Fibroblast of skin of right quadriceps (primary cell): Measurements from ENCODE around the gene HS1BP3.

Experiments used
- DNase-seq: peaks from one replicate; pipeline ENCODE4 v3.0.0-alpha.2; 2013

The HS1BP3 gene

DNA sequence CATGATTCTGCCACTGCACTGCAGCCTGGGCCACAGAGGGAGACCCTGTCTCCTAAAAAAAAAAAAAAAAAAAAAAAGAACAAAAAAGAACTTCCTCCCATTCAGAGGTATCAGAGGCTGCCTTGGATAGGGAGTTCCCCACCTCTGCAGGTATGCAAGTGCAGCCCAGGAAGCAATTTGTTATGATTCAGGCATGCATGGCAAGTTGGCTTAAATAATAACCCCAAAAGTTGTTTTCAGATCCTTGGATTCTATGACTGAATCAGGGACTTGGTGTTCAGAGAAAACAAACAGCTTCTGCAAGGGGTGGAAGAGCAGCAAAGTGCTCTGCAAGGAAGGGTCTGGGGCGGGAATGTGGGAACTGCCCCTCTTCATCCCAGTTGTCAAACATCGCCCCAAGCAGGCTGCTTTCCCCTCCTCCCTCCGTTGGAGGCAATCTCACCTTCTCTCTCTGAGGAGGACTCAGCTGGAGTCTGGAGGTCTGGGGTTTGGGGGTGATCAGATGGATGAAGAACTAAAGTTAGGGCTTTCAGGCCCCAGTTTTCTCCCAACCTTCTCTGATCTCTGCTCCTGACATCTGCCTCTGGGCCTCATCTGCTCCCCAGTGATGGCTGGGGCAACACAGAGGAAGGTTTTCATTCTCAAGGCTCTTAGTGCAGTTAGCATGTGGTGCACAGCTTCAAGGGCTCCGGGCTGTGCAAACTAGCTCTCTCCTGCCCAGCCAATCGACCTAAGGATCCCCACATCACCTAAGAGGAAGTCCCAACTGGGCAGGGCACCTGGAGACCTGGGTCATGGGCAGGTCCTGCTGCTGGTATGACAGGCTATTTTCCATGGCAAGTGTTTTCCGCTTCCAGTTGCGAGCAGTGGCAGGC, 12.5 kb upstream of the HS1BP3 start:
- DNase-seq = no peak

DNA sequence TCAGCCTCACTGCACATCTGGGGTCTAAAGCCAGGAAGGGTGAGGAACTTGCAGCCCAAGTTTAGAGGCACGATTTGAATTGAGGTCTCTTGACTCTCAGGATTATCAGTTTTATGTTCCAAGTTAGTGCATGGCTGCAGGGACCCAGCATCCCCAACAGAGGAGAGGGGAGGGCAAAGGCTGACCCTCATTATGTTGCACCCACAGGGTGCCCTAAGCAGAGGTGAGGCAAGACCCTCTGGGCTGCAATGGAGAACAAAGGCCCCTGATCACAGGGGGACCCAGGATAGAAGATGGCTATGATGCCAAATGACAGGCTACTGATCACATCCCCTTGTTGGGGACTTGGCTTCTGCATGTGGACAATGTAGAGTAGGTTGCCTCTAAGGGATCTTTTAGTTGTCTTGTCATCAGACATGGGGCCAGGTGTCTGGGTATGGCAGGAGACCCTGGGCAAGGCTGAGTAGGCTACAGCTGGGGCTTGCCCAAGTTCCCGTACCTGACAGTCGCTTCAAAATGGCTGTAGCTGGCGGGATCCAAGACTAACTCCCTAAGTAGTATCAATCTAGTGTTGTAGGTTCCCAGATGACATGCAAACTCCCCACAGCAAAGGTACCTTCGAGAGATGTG, 11.5 kb upstream of the HS1BP3 start:
- DNase-seq = no peak

DNA sequence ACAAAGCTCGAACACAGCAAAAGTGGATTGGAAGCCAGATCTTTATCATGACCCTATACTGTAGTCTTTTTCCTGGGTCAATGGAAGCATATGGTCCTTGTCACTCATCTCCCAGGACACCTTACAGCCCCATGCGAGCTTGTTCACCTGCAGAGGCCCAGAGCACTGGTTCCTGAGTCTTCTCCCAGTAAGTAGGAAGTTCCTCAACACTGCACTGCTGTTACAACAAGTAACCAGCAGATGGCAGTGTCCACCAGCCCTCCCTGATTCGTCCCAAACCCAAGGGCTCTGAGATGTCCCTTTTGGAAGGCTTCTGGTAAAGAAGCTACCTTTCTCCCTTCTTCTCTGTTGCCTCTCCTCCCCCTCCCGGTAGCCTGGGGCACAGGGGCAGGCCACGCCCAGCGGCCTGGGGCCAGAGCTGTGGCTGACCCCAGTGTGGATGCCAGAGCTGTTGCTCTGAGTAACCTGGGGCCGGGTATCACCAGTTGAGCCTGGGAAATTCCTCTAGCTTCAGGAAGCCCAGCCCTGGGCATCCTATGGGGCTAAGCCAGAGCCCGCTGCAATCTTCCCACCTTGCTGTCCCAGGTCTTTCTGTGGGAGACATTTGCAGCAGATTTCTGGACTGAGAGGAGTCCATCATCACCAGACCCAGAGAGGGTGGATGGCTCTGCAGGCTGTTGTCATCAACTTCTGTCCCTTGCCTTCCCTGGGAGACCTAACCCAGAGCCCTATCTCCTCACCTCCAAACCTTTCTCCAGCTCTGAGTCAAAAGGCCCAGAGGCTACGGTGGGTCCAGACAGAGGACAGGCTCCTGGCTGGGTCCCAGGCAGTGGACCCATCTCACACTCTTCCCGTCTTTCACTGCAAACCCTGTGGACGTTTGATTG, 10.8 kb upstream of the HS1BP3 start:
- DNase-seq = peak; percentile 61

DNA sequence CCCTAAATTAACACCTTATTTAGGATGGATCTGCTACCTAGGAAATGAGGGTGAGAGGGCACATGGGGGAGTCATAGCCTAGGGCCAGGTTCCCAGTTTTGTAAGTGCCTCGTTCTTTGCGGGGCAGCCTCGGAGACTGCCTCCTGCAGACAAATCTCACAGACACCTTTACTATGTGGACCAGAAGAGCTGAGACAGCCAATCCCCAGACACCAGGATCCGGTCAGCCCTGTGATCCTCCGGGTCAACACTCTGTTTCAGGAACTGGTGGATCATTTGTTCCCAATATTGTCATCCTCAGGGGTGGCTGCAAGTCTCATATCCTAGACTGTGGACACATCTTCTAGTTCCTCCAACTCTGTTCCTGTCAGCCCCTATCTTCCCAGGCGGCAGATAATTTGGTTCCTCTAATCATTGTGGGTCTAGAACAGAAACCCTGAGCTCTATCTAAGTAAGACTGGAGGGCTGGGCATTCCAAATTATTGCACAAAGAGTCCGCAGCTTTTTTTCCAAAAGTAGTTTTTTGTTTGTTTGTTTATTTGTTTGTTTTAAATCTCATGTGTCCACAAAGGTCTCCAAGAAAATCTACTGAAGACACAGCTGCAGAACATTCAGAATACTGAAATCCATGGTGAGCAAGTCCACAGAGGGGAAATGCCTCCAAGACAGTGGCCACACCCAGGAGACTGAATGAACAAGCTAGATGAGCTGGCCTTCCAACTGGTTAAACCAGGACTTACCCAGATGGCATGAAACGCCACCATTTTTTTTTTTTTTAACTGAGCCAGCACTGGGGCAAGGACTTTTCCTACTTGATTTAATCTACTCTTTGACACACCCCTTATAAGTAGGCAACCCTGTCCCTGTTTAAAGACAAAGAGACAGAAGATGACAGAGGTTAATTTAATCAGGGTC, 9.9 kb upstream of the HS1BP3 start:
- DNase-seq = no peak

DNA sequence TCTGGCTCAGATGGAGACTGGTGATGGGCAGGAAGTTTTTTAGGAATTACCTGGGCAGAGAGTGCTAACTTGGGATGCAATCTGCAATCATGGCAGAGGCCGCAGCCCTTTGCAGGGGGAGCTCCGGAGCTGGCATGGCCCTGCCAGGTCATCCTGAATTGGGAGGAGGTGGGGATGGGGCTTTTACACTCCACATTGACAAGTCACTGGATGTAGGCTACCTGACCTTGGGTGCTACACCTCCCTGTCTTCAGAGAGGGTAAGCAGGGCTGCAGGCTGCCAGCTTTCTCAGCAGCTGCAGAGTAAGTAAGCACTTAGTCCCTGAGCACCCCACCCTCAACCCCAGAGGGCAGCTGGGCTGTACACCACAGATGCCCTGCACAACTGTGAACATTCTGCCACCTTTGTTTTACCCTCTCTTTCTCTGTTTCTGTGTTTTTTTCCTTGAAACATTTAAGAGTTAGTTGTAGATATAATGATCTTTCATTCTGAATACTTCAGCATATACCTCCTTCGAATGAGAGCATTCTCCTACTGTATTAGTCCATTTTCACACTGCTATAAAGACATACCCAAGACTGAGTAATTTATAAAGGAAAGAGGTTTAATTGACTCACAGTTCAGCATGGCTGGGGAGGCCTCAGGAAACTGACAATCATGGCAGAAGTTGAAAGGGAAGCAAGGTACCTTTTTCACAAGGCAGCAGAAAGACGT, 6.8 kb upstream of the HS1BP3 start:
- no peak for DNase-seq

DNA sequence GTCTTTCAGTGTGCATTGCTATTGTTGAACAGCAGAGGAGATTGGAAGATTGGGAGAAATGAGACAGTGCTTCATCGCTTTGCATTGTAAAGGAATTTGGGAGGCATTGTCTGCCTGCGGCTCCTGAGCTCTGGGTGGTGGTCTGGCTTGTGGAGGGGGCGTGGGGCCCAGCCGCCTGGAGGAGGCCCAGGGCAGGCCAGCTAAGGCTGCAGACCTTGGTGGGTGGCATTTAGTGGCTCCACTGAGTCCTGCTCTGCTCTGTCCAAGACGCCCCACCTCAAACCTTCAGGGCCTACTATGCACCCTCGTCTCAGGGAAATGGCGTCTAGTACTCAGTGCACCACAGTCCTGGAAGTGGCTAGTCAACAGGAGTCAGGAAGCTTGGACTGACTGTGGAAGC, 5.7 kb upstream of the HS1BP3 start:
- DNase-seq = no peak

DNA sequence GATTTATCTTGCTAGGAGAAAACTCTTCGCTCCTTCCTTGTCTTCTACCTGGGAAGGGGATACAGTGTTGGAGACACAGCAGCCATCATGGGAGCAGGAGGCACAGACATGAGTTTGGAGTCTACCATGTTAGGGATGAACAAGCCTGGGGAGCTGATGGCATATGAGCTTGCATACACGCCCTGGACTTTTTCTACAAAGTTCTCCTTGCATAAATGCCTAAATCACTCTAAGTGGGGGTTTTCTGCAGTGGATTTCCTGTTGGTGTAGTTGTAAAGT, 3.6 kb upstream of the HS1BP3 start:
- DNase-seq = no peak

DNA sequence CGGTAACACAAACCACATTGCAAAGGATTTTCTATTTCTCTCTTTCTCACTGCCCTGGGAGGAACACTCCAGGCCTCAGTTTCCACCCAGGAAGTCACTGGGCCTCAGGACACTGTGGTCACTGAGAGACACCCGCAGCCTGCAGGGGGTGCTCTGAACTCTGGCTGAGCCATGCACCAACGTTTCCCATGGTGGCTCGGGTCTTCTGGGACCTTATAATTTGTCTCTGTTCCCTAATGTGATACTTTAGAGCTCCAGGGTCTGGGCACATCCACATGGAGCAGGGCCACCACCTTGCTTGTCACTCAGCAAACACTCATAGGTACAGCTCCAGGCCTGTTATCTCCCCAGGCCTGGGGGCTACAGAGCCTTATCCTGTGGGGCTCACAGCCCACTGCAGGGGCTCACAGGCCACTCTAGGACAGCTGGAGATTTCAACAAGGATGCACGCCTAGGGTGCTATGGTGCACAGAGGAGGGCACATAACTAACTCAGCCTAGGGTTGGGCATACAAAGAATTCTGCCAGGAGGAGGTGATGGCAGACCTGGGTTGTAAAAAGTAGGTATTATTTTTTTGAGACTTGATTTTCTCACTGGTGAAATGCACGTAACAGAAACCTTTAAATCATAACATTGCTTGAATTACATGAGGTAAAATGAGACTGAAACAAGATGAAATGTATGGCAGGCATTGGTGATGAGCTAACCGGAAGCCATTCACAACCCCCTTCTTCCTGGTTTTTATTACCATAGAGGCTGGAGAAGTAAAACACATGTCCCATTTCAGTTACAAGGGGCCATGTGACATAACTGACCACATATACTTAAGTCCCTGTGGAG, 3.0 kb upstream of the HS1BP3 start:
- peak; percentile 16 for DNase-seq

DNA sequence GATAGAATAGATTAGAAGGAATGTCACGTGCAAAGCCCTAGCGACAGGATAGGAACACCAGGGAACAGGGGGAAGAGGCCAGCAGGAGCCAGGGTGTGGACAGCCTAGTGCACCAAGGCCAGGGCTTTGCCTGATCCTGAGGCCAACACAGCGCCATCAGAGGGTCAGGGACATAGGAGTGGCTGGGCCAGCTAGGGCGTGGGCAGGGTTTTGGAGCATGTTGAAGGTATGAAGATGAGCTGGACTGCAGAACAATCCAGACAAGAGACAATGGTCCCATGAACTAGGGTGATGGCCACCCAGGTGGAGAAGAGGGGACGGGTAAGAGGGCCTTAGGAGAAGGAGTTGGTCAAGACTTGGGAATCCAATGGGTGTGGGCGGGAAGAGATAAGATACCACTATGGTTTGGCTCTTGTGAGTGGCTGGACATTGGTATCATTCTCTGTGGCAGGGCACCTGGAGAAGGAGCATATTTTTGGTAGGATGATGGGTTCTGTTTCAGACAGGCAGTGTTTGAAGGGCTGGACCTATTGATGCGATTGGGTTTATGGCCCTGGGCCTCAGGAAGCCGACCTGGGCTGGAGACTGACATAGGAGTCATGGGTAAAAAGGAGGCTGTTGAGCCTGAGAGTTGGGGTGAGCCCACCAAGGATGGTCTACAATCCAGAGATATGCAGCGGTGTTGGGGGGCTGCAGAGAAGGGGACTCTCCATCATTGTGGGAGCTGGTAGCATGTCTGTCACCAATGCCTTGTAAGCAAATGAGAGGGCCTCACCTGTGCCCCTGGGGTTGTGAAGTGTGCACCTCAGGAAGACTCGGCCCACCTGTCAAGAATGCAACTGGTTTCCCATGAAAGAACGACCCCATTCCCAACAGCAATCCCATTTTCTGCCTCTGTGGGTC, 2.0 kb upstream of the HS1BP3 start:
- no peak for DNase-seq

DNA sequence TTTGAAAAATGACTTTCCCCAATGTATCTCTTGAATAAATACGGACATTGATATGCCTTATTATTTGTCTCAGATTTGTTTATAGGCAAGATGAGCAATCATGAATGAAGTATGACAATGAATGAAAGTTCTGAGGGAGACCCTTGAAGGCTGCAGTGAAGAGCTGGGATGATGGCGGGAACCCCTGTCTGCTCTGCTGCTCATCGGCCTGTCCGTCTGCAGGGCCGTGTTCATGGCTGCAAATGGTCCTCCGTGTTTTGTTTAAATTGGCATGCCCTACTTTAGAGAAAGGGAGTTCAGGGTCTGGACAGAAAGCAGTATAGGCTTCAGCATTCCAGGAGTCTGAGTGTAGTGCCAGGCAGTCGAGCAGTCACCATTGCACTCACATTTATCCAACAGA, 1.2 kb upstream of the HS1BP3 start:
- no peak for DNase-seq

DNA sequence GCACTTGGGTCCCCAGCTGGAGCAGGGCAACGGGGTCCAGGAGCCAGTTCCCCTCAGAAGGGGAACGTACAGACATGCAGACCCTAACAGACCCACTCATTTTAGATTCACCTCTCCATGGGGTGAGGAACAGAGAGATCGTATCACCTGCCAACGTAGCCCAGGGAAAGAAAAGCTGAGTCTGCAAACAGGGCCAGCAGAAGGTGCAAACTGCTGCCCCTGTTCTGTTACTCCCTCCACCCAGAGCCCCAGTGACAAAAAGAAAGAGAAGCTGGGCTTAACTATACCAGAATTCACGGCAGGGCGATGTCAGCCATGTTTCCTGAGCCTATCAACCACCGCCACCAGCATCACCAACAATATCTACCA, 817 bp upstream of the HS1BP3 start:
- no peak for DNase-seq

DNA sequence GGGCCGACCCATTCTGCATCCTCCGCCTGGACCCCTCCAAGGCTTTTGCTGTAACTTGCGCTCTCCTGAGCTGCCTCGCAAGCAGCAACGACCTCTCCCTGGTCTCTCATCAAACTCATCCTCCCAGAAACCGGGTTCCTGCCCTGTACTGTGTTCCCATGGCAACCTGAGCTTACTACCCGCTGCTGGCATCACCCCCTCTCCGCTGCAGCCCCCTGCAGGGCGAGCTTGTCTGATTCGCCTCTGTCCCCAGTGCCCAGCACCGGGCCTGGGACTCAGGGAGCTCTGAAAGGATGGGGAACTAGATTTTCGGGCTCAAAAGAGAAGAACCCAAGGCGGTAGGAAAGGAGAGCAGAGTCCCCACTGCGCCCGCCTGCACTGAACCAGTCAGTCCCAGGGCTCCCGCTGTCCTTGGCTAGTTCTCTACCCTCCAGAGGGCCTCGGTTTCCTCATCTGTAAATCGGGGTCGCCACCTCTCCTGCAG, 463 bp downstream of the HS1BP3 start:
- peak; percentile 23 for DNase-seq

DNA sequence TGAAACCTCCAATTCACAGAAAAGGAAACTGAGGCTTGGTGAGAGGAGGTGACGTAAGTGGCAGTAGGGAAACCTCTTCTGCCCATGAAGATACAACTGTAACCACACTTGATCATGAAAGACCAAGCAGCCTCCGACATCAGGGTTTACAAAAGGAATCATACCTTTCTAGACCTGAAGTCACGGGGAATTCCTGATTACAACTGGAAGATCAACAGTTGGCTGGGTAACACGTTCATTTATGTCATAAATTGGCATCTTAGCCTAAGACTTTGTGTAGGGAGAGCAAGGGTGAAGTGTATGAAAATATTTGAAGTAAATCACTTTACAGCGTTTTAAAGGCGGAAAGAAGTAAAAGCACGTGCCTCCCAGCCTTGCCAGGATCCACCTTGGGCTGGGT, 922 bp downstream of the HS1BP3 start:
- no peak for DNase-seq

DNA sequence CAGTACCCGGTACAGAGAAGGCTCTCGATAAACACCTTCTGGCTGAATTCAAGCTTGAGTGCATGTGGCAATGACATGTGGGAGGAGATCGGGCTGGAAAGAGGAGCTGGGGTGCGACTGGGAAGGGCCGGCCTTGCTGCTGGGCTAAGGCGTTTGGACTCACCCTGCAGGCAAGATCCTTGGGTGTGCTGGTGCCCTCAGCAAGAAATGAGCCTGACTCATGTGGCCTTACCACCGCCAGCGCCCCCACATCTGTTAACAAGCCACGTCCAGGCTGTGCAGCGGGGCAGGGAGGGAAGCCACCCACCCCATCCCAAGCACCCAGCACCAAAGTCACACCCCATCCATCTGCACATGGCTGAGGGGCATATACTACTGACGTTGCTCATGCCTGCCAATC, 1.3 kb downstream of the HS1BP3 start:
- DNase-seq = no peak

DNA sequence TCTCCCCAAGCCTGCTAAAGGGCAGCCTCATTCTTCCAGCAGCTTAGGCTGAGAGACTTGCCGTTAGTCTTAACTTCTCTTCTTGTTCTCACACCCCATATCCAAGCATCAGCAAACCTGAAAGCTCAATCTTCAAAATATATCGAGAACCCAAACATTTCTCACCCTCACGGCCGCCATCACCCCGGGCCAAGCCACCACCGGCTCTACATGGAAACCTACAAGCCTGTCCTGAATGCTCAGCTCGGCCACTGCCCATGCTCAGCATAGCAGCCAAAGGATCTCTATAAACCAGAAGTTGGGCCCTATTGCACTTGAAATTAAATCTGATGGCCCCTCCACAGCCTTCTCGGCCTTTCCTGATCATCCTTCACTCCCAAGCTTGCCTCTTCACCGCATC, 2.1 kb downstream of the HS1BP3 start:
- no peak for DNase-seq

DNA sequence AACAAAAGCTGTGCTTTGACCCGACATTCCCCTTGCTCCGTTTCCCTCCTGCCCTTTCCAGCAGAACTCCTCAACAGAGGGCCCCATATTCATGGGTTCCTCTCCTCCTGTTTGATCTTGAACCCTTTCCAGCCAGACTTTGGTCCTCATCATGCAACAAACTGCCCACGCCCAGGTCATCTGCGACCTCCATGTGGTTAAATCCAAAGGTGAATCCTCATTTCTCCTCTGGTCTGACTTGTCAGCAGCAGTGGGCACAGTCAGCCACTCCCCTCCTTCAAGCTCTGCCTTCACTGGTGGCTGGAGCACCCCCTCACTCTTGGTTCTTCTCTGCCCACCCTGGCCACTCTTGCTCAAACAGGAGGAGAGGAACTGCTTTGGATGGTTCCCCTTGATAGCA, 2.7 kb downstream of the HS1BP3 start:
- no peak for DNase-seq

DNA sequence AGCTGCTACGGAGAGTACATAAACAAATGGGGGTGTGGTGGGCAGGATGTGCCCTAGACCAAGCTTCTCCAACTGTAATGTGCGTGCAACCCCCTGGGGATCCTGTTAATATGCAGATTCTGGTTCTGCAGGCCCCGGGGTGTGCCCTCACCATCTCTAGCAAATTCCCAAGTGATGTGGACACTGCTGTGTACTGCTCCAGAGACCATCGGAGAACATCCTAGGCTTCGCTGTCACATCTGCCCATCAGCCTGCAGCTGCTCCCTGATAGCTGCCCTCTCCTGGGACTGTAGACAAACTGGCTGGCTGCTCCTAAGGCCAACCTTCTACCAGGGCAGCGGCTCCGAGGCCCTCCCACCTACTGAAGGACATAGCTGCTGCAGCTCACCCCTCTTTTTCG, 3.2 kb downstream of the HS1BP3 start:
- DNase-seq = no peak

DNA sequence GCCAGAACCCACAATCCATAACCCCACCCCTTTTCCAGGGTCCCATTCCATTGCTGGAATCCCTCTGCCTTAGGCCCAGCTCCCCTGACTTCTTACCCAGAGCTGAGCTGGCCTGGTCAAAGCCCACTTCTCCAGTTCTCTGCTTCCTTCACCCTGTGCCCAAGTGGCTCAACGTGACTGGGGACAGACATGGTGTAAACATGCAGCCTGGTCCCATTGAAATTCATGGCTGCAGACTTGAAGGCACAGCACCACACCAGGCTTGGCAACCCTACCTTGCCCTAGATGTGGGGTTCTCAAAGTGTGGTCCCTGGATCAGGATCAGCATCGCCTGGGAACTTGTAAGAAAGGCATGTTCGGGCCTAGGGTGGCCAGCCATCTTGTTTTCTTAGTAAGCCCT, 3.7 kb downstream of the HS1BP3 start:
- no peak for DNase-seq

DNA sequence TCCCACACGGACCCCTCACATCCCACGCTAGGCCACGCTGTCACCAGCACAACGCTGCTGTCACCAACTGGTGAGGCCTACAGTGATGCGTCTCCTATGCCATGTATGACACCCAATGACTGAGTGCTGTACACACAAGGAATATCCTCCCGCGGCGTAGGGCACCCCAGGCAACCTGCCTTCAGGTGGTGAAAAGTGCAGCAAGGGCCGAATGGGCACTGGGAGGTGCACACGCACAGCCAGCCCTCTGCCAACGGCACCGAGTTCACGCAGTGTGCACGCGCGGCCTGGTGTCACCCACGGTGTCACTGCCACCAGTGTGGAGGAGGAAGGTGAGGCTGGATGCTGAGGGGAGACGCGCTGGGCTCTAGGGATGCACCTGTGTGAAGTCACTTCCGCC, 4.5 kb downstream of the HS1BP3 start:
- no peak for DNase-seq

DNA sequence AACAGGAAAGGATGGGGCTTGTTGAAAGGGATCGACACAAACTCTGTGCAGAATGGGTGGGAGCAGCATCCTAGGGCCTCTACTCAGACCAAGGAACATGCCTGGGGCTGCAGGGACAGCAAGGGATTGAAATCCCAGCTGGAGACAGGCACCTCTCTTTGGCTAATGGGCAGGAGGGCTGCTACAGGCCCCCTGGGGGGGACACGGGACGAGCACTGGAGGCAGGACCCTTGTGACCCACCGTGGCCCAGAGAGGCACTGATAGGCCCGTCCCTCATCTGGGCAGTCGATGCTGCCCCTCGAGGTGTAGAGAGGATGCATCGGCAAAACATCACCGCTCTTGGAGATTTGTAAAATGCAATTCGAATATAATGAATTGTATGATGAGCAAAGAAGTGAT, 5.1 kb downstream of the HS1BP3 start:
- no peak for DNase-seq
